OCI-LY3 (cell line): ENCODE measurements around the gene ATP8B4.

ENCODE experiments used
- H2AFZ ChIP-seq: fragments of 200-600, 300-600 bp; shearing (Covaris generic); 2 replicates; pipeline ENCODE4 v1.6.0; 2014; ENCODE audit warnings: antibody characterized with exemption, low read depth, low read length
- H3K27ac ChIP-seq: fragments of 200-600, 300-600 bp; sonication (generic); 2 replicates; pipeline ENCODE4 v1.5.1; 2014; ENCODE audit warnings: mild to moderate bottlenecking, low read length, moderate library complexity, mixed read lengths
- H3K27me3 ChIP-seq: fragments of 200-600, 300-600 bp; sonication (generic); 2 replicates; pipeline ENCODE4 v1.6.1; 2014; ENCODE audit warnings: low read depth, low read length, mixed read lengths
- H3K36me3 ChIP-seq: fragments of 200-600, 300-600 bp; sonication (generic); replicated peaks from 2 replicates; pipeline ENCODE3; 2014; ENCODE audit warnings: low read depth, low read length, mixed read lengths
- H3K4me1 ChIP-seq: fragments of 300-600, 200-600 bp; sonication (generic); 2 replicates; pipeline ENCODE4 v1.6.1; 2014; ENCODE audit warnings: low read length, mixed read lengths
- H3K4me2 ChIP-seq: fragments of 200-600, 300-600 bp; sonication (generic); 2 replicates; pipeline ENCODE4 v1.6.1; 2014; ENCODE audit warnings: low read length, mixed read lengths
- H3K4me3 ChIP-seq: fragments of 300-600, 200-600 bp; sonication (generic); 2 replicates; pipeline ENCODE4 v1.5.1; 2014; ENCODE audit warnings: antibody characterized with exemption, mild to moderate bottlenecking, low read length, moderate library complexity
- H3K79me2 ChIP-seq: fragments of 300-600, 200-600 bp; shearing (Covaris generic); 2 replicates; pipeline ENCODE4 v1.6.1; 2014; ENCODE audit warnings: mild to moderate bottlenecking, low read length, mixed read lengths
- H3K9ac ChIP-seq: fragments of 300-600, 200-600 bp; shearing (Covaris generic); 2 replicates; pipeline ENCODE4 v1.6.0; 2014; ENCODE audit warnings: mild to moderate bottlenecking, low read length, moderate library complexity
- H3K9me3 ChIP-seq: fragments of 200-600, 300-600 bp; shearing (Covaris generic); 2 replicates; pipeline ENCODE4 v1.6.1; 2014; ENCODE audit warnings: low read length, mixed read lengths; ENCODE audit not compliant: insufficient read depth
- H4K20me1 ChIP-seq: fragments of 200-600, 300-600 bp; sonication (generic); 2 replicates; pipeline ENCODE4 v1.6.1; 2016; ENCODE audit warnings: low read length, mixed read lengths; ENCODE audit not compliant: insufficient read depth
- CTCF ChIP-seq: fragments of 200-600, 300-600 bp; sonication (generic); IDR thresholded peaks from 2 replicates; pipeline ENCODE4 v1.5.1; 2014; ENCODE audit warnings: antibody characterized with exemption, low read length, low read depth
- EZH2phosphoT487 ChIP-seq: fragments of 200-600 bp; shearing (Covaris generic); IDR thresholded peaks from 2 replicates; pipeline ENCODE4 v1.6.1; 2018; ENCODE audit warnings: antibody characterized with exemption, mixed run types, low read depth

Gene ATP8B4

GRCh38 chr15:50049871-50050270 lies 69.2 kb downstream of the ATP8B4 start:
- H3K9me3 ChIP-seq = no peaks in the 10 kb centered on the region
- TF ChIP-seq CTCF = no peak
- no peak for TF ChIP-seq EZH2phosphoT487
- H3K4me3 ChIP-seq = no peak overlapping the region
- no peaks in the 10 kb centered on the region for H3K4me1 ChIP-seq
- no peaks in the 10 kb centered on the region for H3K27me3 ChIP-seq
- H2AFZ ChIP-seq = no peak overlapping the region
- no peak overlapping the region for H3K4me2 ChIP-seq
- no peak overlapping the region for H3K9ac ChIP-seq
- no peaks in the 10 kb centered on the region for H3K79me2 ChIP-seq
- no peaks in the 10 kb centered on the region for H4K20me1 ChIP-seq
- no peak overlapping the region for H3K27ac ChIP-seq
- no peaks in the 10 kb centered on the region for H3K36me3 ChIP-seq

- Histone ChIP-seq H3K4me3 (no peak overlapping the region), H4K20me1 (no peaks in the 10 kb centered on the region), H3K79me2 (no peaks in the 10 kb centered on the region), H2AFZ (no peak overlapping the region), H3K9me3 (peaks cover 8% of the 10 kb centered on the region), H3K9ac (no peak overlapping the region), H3K36me3 (no peaks in the 10 kb centered on the region), H3K27me3 (no peaks in the 10 kb centered on the region), H3K4me2 (no peak overlapping the region), H3K27ac (no peak overlapping the region), H3K4me1 (no peaks in the 10 kb centered on the region)
- TF ChIP-seq EZH2phosphoT487 (no peak), CTCF (no peak)
Measured at GRCh38 chr15:50046867-50047266, 72.2 kb downstream of the ATP8B4 start.

- no peak overlapping the region for H3K27ac ChIP-seq
- H3K4me1 ChIP-seq = no peaks in the 10 kb centered on the region
- no peaks in the 10 kb centered on the region for H3K27me3 ChIP-seq
- no peak overlapping the region for H3K4me3 ChIP-seq
- H3K79me2 ChIP-seq = no peaks in the 10 kb centered on the region
- H2AFZ ChIP-seq = no peak overlapping the region
- no peak overlapping the region for H3K9ac ChIP-seq
- peaks cover 8% of the 10 kb centered on the region for H3K9me3 ChIP-seq
- H4K20me1 ChIP-seq = no peaks in the 10 kb centered on the region
- no peak overlapping the region for H3K4me2 ChIP-seq
- no peak for TF ChIP-seq CTCF
- TF ChIP-seq EZH2phosphoT487 = no peak
- no peaks in the 10 kb centered on the region for H3K36me3 ChIP-seq
Measured at GRCh38 chr15:50046159-50046558, 72.9 kb downstream of the ATP8B4 start.

- Histone ChIP-seq H3K9ac (no peak overlapping the region), H3K4me1 (no peaks in the 10 kb centered on the region), H3K79me2 (no peaks in the 10 kb centered on the region), H3K27ac (no peak overlapping the region), H3K36me3 (no peaks in the 10 kb centered on the region), H4K20me1 (no peaks in the 10 kb centered on the region), H3K4me2 (no peak overlapping the region), H2AFZ (no peak overlapping the region), H3K9me3 (peaks cover 8% of the 10 kb centered on the region), H3K27me3 (no peaks in the 10 kb centered on the region), H3K4me3 (no peak overlapping the region)
- no peak for TF ChIP-seq EZH2phosphoT487
- TF ChIP-seq CTCF = no peak
Measured at GRCh38 chr15:50044904-50045303, 74.1 kb downstream of the ATP8B4 start.
